RWPE1 (cell line): ENCODE results near the gene CPM.
"Not testable (repeated sequence)": the region's sequence is repeated elsewhere in the genome, so short reads cannot be mapped to it uniquely, and the experiment has no call there.

ENCODE experiments used
- CTCF ChIA-PET: fragments of 350-600 bp; sonication (Branson Sonifier 250); formaldehyde crosslinking; extraction: SDS; loops from one replicate; lab custom pipeline; 2021; lab: Yijun Ruan, JAX
- POLR2A ChIA-PET: fragments of 400-600 bp; formaldehyde crosslinking; extraction: SDS; loops from one replicate; lab custom pipeline; 2020; ENCODE audit warnings: antibody characterized with exemption; ENCODE audit not compliant: low non-redundant PET; lab: Yijun Ruan, JAX
- DNase-seq: peaks from one replicate; pipeline ENCODE4 v3.0.0; 2012; ENCODE audit warnings: low spot score
- H3K27ac ChIP-seq: fragments of 450-650 bp; 2 replicates; pipeline ENCODE4 v1.5.1; 2017
- TF ChIP-seq, protein P1 (sequence below): fragments of 450-650 bp; conservative IDR thresholded peaks from 2 replicates; pipeline ENCODE4 v1.5.1; 2017; ENCODE audit warnings: low read depth, mild to moderate bottlenecking

CPM gene

DNA sequence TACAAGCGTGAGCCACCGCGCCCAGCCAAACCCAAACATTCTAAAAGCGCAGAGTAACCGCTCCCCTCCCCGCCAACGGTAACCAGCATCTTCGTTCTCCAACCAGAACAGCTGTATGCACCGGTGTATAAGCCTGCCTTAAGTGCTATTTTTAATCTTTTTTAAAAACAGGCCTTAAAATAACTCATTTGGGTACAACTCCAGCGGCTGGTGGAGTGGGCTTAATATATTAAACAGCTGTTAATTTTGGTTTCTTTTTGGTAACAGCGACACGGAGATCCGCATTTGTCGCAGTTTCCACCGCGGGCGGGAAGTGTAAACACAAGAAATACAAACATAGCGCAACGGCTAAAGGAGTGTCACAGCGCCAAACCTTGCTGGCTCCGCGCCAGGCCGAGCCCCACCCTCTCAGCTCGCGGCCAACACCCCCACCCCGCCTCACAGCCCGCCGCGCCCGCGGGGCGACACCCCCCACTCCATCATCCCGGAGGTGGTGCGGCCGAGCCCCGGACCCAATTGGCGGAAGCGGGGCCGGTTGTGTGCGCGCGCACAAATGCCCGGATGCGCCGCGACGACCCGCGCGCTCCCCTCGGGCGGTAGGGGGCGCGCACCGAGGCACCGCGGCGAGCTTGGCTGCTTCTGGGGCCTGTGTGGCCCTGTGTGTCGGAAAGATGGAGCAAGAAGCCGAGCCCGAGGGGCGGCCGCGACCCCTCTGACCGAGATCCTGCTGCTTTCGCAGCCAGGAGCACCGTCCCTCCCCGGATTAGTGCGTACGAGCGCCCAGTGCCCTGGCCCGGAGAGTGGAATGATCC, 125.2 kb downstream of the CPM start, which contains the start of gene MDM2:
MDM2 (plus strand) TSS at position 602 of the 812 bp plus-strand sequence. CDS start 301 bp downstream, outside the sequence.
- CTCF ChIA-PET = interaction anchor here (0.6 to 0.9 kb wide), 4 partner anchors 12 to 217 kb away, joined by 3 to 5 read pairs (median 4); no protein-coding TSS in a partner anchor
- DNase-seq = peak; percentile 96
- TF ChIP-seq, protein P1, sequence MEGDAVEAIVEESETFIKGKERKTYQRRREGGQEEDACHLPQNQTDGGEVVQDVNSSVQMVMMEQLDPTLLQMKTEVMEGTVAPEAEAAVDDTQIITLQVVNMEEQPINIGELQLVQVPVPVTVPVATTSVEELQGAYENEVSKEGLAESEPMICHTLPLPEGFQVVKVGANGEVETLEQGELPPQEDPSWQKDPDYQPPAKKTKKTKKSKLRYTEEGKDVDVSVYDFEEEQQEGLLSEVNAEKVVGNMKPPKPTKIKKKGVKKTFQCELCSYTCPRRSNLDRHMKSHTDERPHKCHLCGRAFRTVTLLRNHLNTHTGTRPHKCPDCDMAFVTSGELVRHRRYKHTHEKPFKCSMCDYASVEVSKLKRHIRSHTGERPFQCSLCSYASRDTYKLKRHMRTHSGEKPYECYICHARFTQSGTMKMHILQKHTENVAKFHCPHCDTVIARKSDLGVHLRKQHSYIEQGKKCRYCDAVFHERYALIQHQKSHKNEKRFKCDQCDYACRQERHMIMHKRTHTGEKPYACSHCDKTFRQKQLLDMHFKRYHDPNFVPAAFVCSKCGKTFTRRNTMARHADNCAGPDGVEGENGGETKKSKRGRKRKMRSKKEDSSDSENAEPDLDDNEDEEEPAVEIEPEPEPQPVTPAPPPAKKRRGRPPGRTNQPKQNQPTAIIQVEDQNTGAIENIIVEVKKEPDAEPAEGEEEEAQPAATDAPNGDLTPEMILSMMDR = peak; percentile 82
- POLR2A ChIA-PET = interaction anchor here (1.2 to 1.5 kb wide), 2 partner anchors 21 to 61 kb away, joined by 3 to 5 read pairs; no protein-coding TSS in a partner anchor
- H3K27ac ChIP-seq = peak within 1 kb of the TSS; percentile 99

DNA sequence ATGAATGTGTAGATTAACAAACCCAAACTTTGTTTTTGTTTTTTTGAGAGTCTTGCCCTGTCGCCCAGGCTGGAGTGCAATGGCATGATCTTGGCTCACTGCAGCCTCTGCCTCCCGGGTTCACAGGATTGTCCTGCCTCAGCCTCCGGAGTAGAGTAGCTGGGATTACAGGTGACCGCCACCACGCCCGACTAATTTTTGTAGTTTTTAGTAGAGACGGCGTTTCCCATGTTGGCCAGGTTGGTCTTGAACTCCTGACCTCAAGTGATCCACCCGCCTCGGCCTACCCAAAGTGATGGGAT, 125.7 kb downstream of the CPM start:
- ChIA-PET CTCF (interaction anchor here (0.6 to 0.9 kb wide), 4 partner anchors 11 to 217 kb away, joined by 3 to 5 read pairs (median 4); no protein-coding TSS in a partner anchor), POLR2A (interaction anchor here (1.2 to 1.5 kb wide), 2 partner anchors 20 to 61 kb away, joined by 3 to 5 read pairs; no protein-coding TSS in a partner anchor)

DNA sequence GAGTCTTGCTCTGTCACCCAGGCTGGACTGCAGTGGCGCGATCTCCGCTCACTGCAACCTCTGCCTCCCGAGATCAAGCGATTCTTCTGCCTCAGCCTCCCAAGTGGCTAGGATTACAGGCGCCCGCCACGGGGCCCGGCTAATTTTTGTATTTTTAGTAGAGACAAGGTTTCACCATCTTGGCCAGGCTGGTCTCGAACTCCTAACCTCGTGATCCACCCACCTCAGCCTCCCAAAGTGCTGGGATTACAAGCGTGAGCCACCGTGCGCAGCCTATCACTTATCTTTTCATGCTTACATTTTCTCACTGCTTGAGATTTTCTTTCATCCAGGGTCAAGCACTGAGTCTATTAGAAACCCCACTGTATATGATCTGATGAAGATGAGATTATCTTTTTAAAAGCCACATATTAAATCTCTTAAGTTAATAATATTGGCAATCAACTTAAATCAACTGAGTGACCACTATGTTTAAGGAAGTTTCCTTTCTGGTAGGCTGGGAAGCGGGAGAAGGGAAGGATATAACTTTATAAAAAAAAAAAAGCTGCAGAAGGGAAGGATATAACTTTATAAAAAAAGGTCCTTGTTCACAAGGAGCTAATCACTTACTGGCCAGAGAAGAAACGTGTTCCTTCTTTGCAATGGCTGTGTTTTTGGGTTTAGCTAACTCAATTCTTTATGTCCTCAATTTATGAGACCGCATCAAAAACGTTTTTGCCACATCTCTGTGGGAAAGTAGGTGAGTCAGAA, 126.3 kb downstream of the CPM start:
- POLR2A ChIA-PET = interaction anchor here (1.5 kb wide), 1 partner anchor 60 kb away, joined by 3 read pairs; no protein-coding TSS in a partner anchor
- TF ChIP-seq, protein P1 = no peak
- peak overlapping the region; percentile 99 for H3K27ac ChIP-seq
- CTCF ChIA-PET = interaction anchor here (0.9 kb wide), 1 partner anchor 11 kb away, joined by 3 read pairs; no protein-coding TSS in a partner anchor
- DNase-seq = no peak

More for the DNA sequence above, 125.7 kb downstream of the CPM start:
- not testable (repeated sequence) for DNase-seq
- peak overlapping the region; percentile 99 for H3K27ac ChIP-seq

DNA sequence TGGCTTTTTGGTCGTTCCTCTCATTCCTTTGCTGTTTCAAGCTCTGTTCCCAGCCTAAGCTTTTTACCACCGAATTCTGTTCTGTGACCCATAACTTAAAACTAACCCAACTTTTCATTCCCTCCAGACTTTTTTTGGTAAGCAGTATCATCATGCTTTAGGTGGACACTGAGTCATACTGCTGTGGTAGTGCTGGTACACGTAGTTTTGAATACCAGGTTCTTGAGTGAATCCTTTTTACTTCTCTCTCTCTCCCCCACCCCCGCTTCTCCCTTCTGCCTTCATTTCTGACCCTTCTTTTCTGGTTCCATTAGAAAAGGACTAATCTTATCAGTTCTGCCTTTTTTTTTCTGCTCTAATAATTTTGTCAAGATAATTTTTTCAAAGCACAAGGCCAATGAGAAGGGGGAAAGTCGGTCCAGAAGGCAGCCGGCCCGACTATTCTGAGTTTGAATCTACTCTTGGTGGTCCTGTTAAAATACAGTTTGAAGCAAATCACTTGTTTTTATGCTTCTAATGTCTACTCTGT, 127.3 kb downstream of the CPM start:
- peak; percentile 31 for DNase-seq
- ChIA-PET POLR2A (no interaction called here), CTCF (no interaction called here)
- H3K27ac ChIP-seq = no peak overlapping the region
- TF ChIP-seq, protein P1 = no peak

DNA sequence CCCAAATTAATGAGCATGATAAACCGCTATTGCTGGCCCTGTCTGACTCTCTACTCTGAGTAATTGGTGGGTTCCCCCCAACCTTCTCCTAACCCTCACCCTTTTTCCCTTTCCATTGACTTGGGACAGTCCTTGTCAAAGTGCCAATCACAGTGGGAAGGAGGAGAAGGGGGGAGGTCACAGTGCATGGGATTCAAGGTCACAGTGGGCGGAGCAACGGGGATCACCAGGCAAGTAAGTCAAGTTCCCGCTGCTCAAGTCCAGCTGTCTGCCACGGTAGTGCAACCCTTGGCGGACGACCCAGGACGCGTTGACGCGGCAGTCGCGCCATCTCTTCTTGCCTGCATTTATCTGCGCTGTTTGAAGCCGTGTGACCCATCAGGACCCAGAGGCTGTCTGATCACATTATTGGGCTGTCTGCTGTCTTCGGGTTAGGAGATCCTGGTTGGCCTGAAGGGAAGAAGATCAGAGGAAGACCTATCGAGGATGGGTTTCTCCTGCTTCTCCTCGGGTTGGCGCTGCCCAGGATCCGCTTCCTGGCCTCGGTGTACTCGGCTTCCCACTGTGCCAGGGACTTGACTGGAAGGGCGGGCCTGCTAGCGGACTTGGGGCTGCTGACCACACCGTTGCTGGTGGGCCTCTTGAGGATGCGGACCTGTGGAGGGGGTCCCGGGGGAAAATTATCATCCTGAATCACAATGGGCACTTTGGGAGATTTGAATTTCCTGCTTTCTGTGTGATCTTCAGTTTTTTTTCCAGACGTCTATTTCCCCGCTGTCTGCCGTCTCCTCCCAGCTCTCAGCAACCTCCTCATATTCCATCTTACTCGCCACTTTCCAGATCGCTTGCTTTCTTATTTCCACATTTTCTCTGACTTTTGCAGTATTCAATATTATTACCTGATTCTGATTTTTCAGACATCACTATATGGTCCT, 128.0 kb downstream of the CPM start:
- no peak for DNase-seq
- ChIA-PET POLR2A (no interaction called here), CTCF (no interaction called here)
- TF ChIP-seq, protein P1 = no peak
- no peak overlapping the region for H3K27ac ChIP-seq

DNA sequence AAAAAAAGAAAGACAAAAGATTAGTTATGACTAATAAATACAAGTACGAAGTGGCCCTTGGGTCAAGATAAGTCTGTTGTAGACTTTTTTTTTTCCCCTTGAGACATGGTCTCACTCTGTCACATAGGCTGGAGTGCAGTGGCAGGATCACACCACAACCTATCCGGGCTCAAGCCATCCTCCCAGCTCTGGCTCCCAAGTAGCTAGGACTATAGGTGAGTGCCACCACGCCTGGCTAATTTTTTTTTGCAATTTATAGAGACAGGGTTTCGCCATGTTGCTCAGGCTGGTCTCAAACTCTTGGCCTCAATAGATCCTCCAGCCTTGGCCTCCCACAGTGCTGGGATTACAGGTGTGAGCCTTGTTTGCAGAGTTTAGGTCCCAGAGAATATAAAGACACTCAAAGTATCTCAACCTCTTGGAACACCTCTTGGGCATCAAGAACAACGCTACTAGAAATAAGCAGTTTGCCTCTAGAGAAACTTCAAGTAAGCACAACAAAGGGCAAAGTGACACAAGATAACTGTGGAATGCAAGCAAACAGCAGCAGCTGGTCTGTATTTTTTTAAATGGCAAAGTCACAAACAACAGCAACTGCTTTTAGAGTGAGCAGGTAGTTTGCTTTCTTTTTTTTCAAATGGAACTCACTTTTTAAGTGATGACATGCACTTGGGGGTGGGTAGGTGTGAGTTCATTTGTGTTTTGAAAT, 128.9 kb downstream of the CPM start:
- TF ChIP-seq, protein P1 = no peak
- ChIA-PET CTCF (no interaction called here), POLR2A (no interaction called here)
- no peak for DNase-seq
- no peak overlapping the region for H3K27ac ChIP-seq

DNA sequence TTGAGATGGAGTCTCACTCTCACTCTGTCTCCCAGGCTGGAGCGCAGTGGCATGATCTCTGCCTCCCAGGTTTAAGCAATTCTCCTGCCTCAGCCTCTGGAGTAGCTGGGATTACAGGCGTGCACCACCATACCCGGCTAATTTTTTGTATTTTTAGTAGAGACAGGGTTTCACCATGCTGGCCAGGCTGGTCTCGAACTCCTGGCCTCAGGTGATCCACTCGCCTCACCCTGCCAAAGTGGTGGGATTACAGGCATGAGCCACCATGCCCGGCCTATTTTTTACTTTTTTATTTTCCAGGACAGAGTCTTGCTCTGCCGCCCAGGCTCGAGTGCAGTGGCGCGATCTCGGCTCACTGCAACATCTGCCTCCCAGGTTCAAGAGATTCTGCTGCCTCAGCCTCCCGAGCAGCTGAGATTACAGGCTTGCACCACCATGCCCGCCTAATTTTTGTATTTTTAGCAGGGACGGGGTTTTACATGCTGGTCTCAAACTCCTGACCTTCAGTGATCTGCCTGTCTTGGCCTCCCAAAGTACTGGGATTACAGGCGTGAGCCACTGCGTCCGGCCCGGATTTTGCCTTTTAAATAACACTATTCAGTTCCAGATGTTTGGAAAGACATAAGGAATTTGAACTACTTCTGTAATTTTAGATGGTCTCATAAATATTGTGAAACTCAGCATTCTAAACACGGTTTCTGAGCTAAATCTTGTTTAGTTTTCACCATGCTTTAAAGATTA, 129.9 kb downstream of the CPM start:
- POLR2A ChIA-PET, CTCF ChIA-PET, H3K27ac ChIP-seq, DNase-seq: not testable (repeated sequence)

DNA sequence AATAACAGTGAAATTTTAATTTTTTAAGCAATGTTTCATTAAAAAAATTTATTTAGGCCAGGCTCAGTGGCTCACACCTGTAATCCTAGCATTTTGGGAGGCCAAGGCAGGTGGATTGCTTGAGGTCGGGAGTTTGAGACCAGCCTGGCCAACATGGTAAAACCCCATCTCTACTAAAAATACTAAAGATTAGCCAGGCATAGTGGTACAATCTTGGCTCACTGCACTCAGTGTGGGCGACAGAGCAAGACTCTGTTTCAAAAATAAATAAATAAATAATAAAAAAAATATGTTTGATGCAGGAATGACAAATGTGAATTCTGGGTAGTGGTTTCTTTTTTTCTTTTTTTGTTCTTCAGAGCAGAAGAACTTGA, 130.6 kb downstream of the CPM start:
- CTCF ChIA-PET, POLR2A ChIA-PET: not testable (repeated sequence)

More for the DNA sequence above, 130.6 kb downstream of the CPM start:
- not testable (repeated sequence) for DNase-seq, H3K27ac ChIP-seq
